MM.1S (cell line): ENCODE data around the gene TRMT1.

Source experiments
- DNase-seq: peaks from one replicate; pipeline ENCODE4 v3.0.0-alpha.2; 2015
- H2AFZ ChIP-seq: fragments of 300-600 bp; sonication (generic); 2 replicates; pipeline ENCODE4 v1.6.0; 2016; ENCODE audit warnings: antibody characterized with exemption, low read length
- H3F3A ChIP-seq: fragments of 300-600 bp; sonication (generic); 2 replicates; pipeline ENCODE4 v1.6.1; 2016; ENCODE audit warnings: mild to moderate bottlenecking, antibody characterized with exemption, low read length, moderate library complexity, mixed read lengths; ENCODE audit not compliant: insufficient read depth
- H3K27ac ChIP-seq: fragments of 300-600 bp; sonication (generic); 2 replicates; pipeline ENCODE4 v1.5.1; 2016; ENCODE audit warnings: mild to moderate bottlenecking, low read length
- H3K27me3 ChIP-seq: fragments of 300-600 bp; sonication (generic); replicated peaks from 2 replicates; pipeline ENCODE4 v1.6.0; 2016; ENCODE audit warnings: low read length; ENCODE audit not compliant: insufficient read depth
- H3K36me3 ChIP-seq: fragments of 300-600 bp; sonication (generic); replicated peaks from 2 replicates; pipeline ENCODE4 v1.6.1; 2016; ENCODE audit warnings: mild to moderate bottlenecking, low read length, mixed read lengths; ENCODE audit not compliant: insufficient read depth
- H3K4me1 ChIP-seq: fragments of 300-600 bp; sonication (generic); 2 replicates; pipeline ENCODE4 v1.6.1; 2016; ENCODE audit warnings: low read length, mixed read lengths
- H3K4me2 ChIP-seq: fragments of 300-600 bp; sonication (generic); 2 replicates; pipeline ENCODE4 v1.6.0; 2016; ENCODE audit warnings: low read depth, low read length
- H3K4me3 ChIP-seq: fragments of 300-600 bp; sonication (generic); 2 replicates; pipeline ENCODE4 v1.5.1; 2016; ENCODE audit warnings: low read length, mixed read lengths
- H3K79me2 ChIP-seq: fragments of 300-600 bp; sonication (generic); 2 replicates; pipeline ENCODE4 v1.6.1; 2016; ENCODE audit warnings: mixed run types, low read length, mixed read lengths
- H3K9ac ChIP-seq: fragments of 300-600 bp; sonication (generic); 2 replicates; pipeline ENCODE4 v1.6.1; 2016; ENCODE audit warnings: low read length, mixed read lengths
- H3K9me2 ChIP-seq: fragments of 300-600 bp; sonication (generic); replicated peaks from 2 replicates; pipeline ENCODE4 v1.6.1; 2016; ENCODE audit warnings: mild to moderate bottlenecking, low read length, mixed read lengths; ENCODE audit not compliant: insufficient read depth
- H3K9me3 ChIP-seq: fragments of 300-600 bp; sonication (generic); replicated peaks from 2 replicates; pipeline ENCODE4 v1.6.1; 2016; ENCODE audit warnings: mild to moderate bottlenecking, low read length, mixed read lengths; ENCODE audit not compliant: insufficient read depth
- H4K20me1 ChIP-seq: fragments of 300-600 bp; sonication (generic); 2 replicates; pipeline ENCODE4 v1.6.1; 2016; ENCODE audit warnings: mild to moderate bottlenecking, low read length, moderate library complexity, mixed read lengths; ENCODE audit not compliant: insufficient read depth
- CTCF ChIP-seq: fragments of 300-600 bp; sonication (generic); IDR thresholded peaks from 2 replicates; pipeline ENCODE4 v1.5.1; 2016; ENCODE audit warnings: antibody characterized with exemption, low read length, mixed read lengths
- EZH2 ChIP-seq: fragments of 300-600 bp; sonication (generic); optimal IDR thresholded peaks from 2 replicates; pipeline ENCODE3; 2017; ENCODE audit warnings: low read depth, mild to moderate bottlenecking, antibody characterized with exemption, low read length, mixed read lengths
- EZH2phosphoT487 ChIP-seq: fragments of 300-600 bp; sonication (generic); IDR thresholded peaks from 2 replicates; pipeline ENCODE4 v1.6.1; 2018; ENCODE audit warnings: antibody characterized with exemption, low read length

The TRMT1 gene

GRCh38 chr19:13095393-13095784 is 21.2 kb downstream of the TRMT1 start:
- Histone ChIP-seq H3K27me3 (peaks cover 50% of the 10 kb centered on the region), H3F3A (peaks cover 19% of the 10 kb centered on the region), H3K9me2 (no peaks in the 10 kb centered on the region), H3K4me1 (peaks cover 26% of the 10 kb centered on the region), H3K36me3 (no peaks in the 10 kb centered on the region), H3K4me2 (peak overlapping the region; percentile 94), H3K27ac (no peak overlapping the region), H3K9me3 (no peaks in the 10 kb centered on the region), H3K79me2 (no peaks in the 10 kb centered on the region), H2AFZ (no peak overlapping the region), H3K9ac (no peak overlapping the region), H3K4me3 (peak overlapping the region; percentile 57), H4K20me1 (no peaks in the 10 kb centered on the region)
- DNase-seq = peak; percentile 35
- TF ChIP-seq CTCF (no peak), EZH2phosphoT487 (no peak)

- Histone ChIP-seq H3F3A (peaks cover 13% of the 10 kb centered on the region), H4K20me1 (no peaks in the 10 kb centered on the region), H3K9me2 (no peaks in the 10 kb centered on the region), H2AFZ (no peak overlapping the region), H3K4me2 (peak overlapping the region; percentile 94), H3K27ac (no peak overlapping the region), H3K36me3 (no peaks in the 10 kb centered on the region), H3K4me3 (peak overlapping the region; percentile 57; the same call in 1 of the 2 replicates), H3K79me2 (no peaks in the 10 kb centered on the region), H3K9me3 (no peaks in the 10 kb centered on the region), H3K27me3 (peaks cover 50% of the 10 kb centered on the region), H3K9ac (no peak overlapping the region), H3K4me1 (peaks cover 22% of the 10 kb centered on the region)
- no peak for DNase-seq
- TF ChIP-seq EZH2phosphoT487 = no peak
- TF ChIP-seq CTCF = no peak
- no peak for TF ChIP-seq EZH2
Measured at GRCh38 chr19:13094771-13095392, 21.7 kb downstream of the TRMT1 start.

GRCh38 chr19:13094106-13094504 is 22.4 kb downstream of the TRMT1 start:
- Histone ChIP-seq H3K4me3 (no peak overlapping the region), H2AFZ (no peak overlapping the region), H3K9me2 (no peaks in the 10 kb centered on the region), H3K9me3 (no peaks in the 10 kb centered on the region), H3K27me3 (peaks cover 49% of the 10 kb centered on the region), H4K20me1 (no peaks in the 10 kb centered on the region), H3K4me2 (no peak overlapping the region), H3K9ac (no peak overlapping the region), H3K36me3 (no peaks in the 10 kb centered on the region), H3K27ac (no peak overlapping the region), H3F3A (peaks cover 8% of the 10 kb centered on the region), H3K79me2 (no peaks in the 10 kb centered on the region), H3K4me1 (peaks cover 17% of the 10 kb centered on the region)
- TF ChIP-seq CTCF = no peak
- no peak for TF ChIP-seq EZH2phosphoT487
- TF ChIP-seq EZH2 = no peak
- no peak for DNase-seq
